Measurements from ENCODE around the gene NME2. TPM values are rescaled to one million over a fixed set of nuclear protein-coding genes. Genes with fewer than 3 reads are reported as not detected.
A peak's percentile ranks its signal among the peaks of the same experiment; 100 is the strongest.

Gene NME2
- total RNA-seq, 1 donor from 2014 or later, result 318 TPM

GRCh38 chr17:51154176-51154575 is 12.0 kb upstream of the NME2 start:
- DNase-seq (ENCODE audit: low spot score, unreplicated experiment), result no peak
- no peak for TF ChIP-seq CTCF (IDR thresholded peaks at IDR 0.05; ENCODE audit: unreplicated experiment)
- Mint-ChIP-seq H3K27me3 (no peaks in the 10 kb centered on the region), H3K9me3 (ENCODE audit: low read depth) (no peaks in the 10 kb centered on the region), H3K4me1 (ENCODE audit: low read depth) (peaks cover 2% of the 10 kb centered on the region), H3K36me3 (ENCODE audit: insufficient read depth) (peaks cover 7% of the 10 kb centered on the region), H3K27ac (no peak overlapping the region), H3K4me3 (ENCODE audit: low read depth) (no peak overlapping the region)

GRCh38 chr17:51155416-51155815 is 10.8 kb upstream of the NME2 start:
- Mint-ChIP-seq H3K27me3 (no peaks in the 10 kb centered on the region), H3K27ac (no peak overlapping the region), H3K9me3 (ENCODE audit: low read depth) (no peaks in the 10 kb centered on the region), H3K4me3 (ENCODE audit: low read depth) (peak overlapping the region; percentile 14), H3K4me1 (ENCODE audit: low read depth) (peaks cover 2% of the 10 kb centered on the region), H3K36me3 (ENCODE audit: insufficient read depth) (peaks cover 13% of the 10 kb centered on the region)
- DNase-seq (ENCODE audit: low spot score, unreplicated experiment), result no peak
- no peak for TF ChIP-seq CTCF (IDR thresholded peaks at IDR 0.05; ENCODE audit: unreplicated experiment)

GRCh38 chr17:51159604-51160003 is 6.6 kb upstream of the NME2 start:
- H3K27me3 Mint-ChIP-seq, result no peaks in the 10 kb centered on the region
- no peak overlapping the region for H3K27ac Mint-ChIP-seq
- peaks cover 2% of the 10 kb centered on the region for H3K4me1 Mint-ChIP-seq (ENCODE audit: low read depth)
- DNase-seq (ENCODE audit: low spot score, unreplicated experiment), result no peak
- no peak for TF ChIP-seq CTCF (IDR thresholded peaks at IDR 0.05; ENCODE audit: unreplicated experiment)
- H3K36me3 Mint-ChIP-seq (ENCODE audit: insufficient read depth), result peaks cover 19% of the 10 kb centered on the region
- no peak overlapping the region for H3K4me3 Mint-ChIP-seq (ENCODE audit: low read depth)
- H3K9me3 Mint-ChIP-seq (ENCODE audit: low read depth), result no peaks in the 10 kb centered on the region

- Mint-ChIP-seq H3K4me3 (ENCODE audit: low read depth) (no peak overlapping the region), H3K27ac (peak overlapping the region; percentile 31), H3K36me3 (ENCODE audit: insufficient read depth) (peaks cover 19% of the 10 kb centered on the region), H3K9me3 (ENCODE audit: low read depth) (no peaks in the 10 kb centered on the region), H3K4me1 (ENCODE audit: low read depth) (peaks cover 11% of the 10 kb centered on the region), H3K27me3 (no peaks in the 10 kb centered on the region)
- no peak for DNase-seq (ENCODE audit: low spot score, unreplicated experiment)
- no peak for TF ChIP-seq CTCF (IDR thresholded peaks at IDR 0.05; ENCODE audit: unreplicated experiment)
Measured at GRCh38 chr17:51161541-51161940, 4.7 kb upstream of the NME2 start.

- Mint-ChIP-seq H3K9me3 (ENCODE audit: low read depth) (no peaks in the 10 kb centered on the region), H3K4me1 (ENCODE audit: low read depth) (peaks cover 13% of the 10 kb centered on the region), H3K27ac (peak overlapping the region; percentile 92), H3K36me3 (ENCODE audit: insufficient read depth) (peaks cover 20% of the 10 kb centered on the region), H3K4me3 (ENCODE audit: low read depth) (peak overlapping the region; percentile 94), H3K27me3 (no peaks in the 10 kb centered on the region)
- TF ChIP-seq CTCF (IDR thresholded peaks at IDR 0.05; ENCODE audit: unreplicated experiment), result no peak
- no peak for DNase-seq (ENCODE audit: low spot score, unreplicated experiment)
Measured at GRCh38 chr17:51164911-51165679, 1.1 kb upstream of the NME2 start.
